HEK293 (cell line): Measurements from ENCODE around the gene HECTD3.
"Not testable (repeated sequence)": the region's sequence is repeated elsewhere in the genome, so short reads cannot be mapped to it uniquely, and the experiment has no call there.

ENCODE experiments used
- CTCF ChIA-PET: fragments of 350-600 bp; formaldehyde crosslinking; extraction: SDS; loops from one replicate; lab custom pipeline; 2021; ENCODE audit warnings: antibody characterized with exemption; lab: Yijun Ruan, JAX
- POLR2A ChIA-PET: fragments of 300-600 bp; formaldehyde crosslinking; extraction: SDS; loops from one replicate; lab custom pipeline; 2020; ENCODE audit warnings: antibody characterized with exemption, inconsistent platforms; lab: Yijun Ruan, JAX
- H3K27ac ChIP-seq: fragments of 200-500 bp; sonication (Bioruptor generic); 2 replicates; pipeline ENCODE4 v1.5.1; 2014; ENCODE audit warnings: low read depth, low read length, control low read depth, inconsistent platforms; ENCODE audit errors: extremely low read depth
- H3K36me3 ChIP-seq, 2 experiments: fragments of 200-500 bp in 1 of 2; sonication (Bioruptor generic) in 1 of 2; 1 replicate in 1 of 2; 2 replicates in 1 of 2; pipeline ENCODE4 v1.5.1; 2014 to 2017; ENCODE audit warnings: inconsistent platforms in 2 of 2, low read length in 2 of 2; ENCODE audit not compliant: control insufficient read depth in 2 of 2, insufficient read depth in 1 of 2
- H3K4me1 ChIP-seq: fragments of 200-500 bp; sonication (Bioruptor generic); 2 replicates; pipeline ENCODE4 v1.5.1; 2014; ENCODE audit warnings: mild to moderate bottlenecking, low read length, inconsistent platforms; ENCODE audit not compliant: control insufficient read depth, insufficient read depth
- H3K4me3 ChIP-seq: 2 replicates; pipeline ENCODE4 v1.5.1; 2011; ENCODE audit warnings: low read depth, mild to moderate bottlenecking, control low read depth, low read length, moderate library complexity
- H3K9me3 ChIP-seq: fragments of 200-500 bp; sonication (Bioruptor generic); 2 replicates; pipeline ENCODE4 v1.5.1; 2014; ENCODE audit warnings: low read depth, low read length, inconsistent platforms; ENCODE audit not compliant: control insufficient read depth, insufficient read depth
- FEZF1 ChIP-seq: fragments of 450-650 bp; formaldehyde crosslinking; IDR thresholded peaks from 2 replicates; pipeline ENCODE4 v1.5.1; 2016; ENCODE audit warnings: missing biosample characterization, missing genetic modification characterization
- GLI4 ChIP-seq: fragments of 450-650 bp; formaldehyde crosslinking; IDR thresholded peaks from 2 replicates; pipeline ENCODE4 v1.5.1; 2016; ENCODE audit warnings: missing biosample characterization, missing genetic modification characterization
- HOXD13 ChIP-seq: sonication (generic); formaldehyde crosslinking; IDR thresholded peaks from 2 replicates; pipeline ENCODE4 v1.8.0; 2022; ENCODE audit warnings: missing genetic modification reagents, borderline replicate concordance
- KLF7 ChIP-seq: fragments of 450-650 bp; formaldehyde crosslinking; IDR thresholded peaks from 2 replicates; pipeline ENCODE4 v1.5.1; 2016; ENCODE audit warnings: missing biosample characterization, missing genetic modification characterization, borderline replicate concordance
- KLF8 ChIP-seq: fragments of 450-650 bp; formaldehyde crosslinking; IDR thresholded peaks from 2 replicates; pipeline ENCODE4 v1.5.1; 2016; ENCODE audit warnings: missing biosample characterization, missing genetic modification characterization
- WT1 ChIP-seq: fragments of 450-650 bp; formaldehyde crosslinking; IDR thresholded peaks from 2 replicates; pipeline ENCODE4 v1.5.1; 2016; ENCODE audit warnings: missing biosample characterization, missing genetic modification characterization
- ZBTB1 ChIP-seq: fragments of 450-650 bp; formaldehyde crosslinking; IDR thresholded peaks from 2 replicates; pipeline ENCODE4 v1.5.1; 2016; ENCODE audit warnings: missing biosample characterization, missing genetic modification characterization
- ZBTB17 ChIP-seq: fragments of 450-650 bp; formaldehyde crosslinking; IDR thresholded peaks from 2 replicates; pipeline ENCODE4 v1.5.1; 2016; ENCODE audit warnings: missing biosample characterization, missing genetic modification characterization
- ZBTB26 ChIP-seq: fragments of 450-650 bp; formaldehyde crosslinking; optimal IDR thresholded peaks from 2 replicates; pipeline ENCODE3; 2016; ENCODE audit warnings: missing biosample characterization, mild to moderate bottlenecking, missing genetic modification characterization
- ZNF121 ChIP-seq: fragments of 450-650 bp; formaldehyde crosslinking; IDR thresholded peaks from 2 replicates; pipeline ENCODE4 v1.5.1; 2016; ENCODE audit warnings: missing biosample characterization, missing genetic modification characterization
- ZNF157 ChIP-seq: fragments of 450-650 bp; formaldehyde crosslinking; IDR thresholded peaks from 2 replicates; pipeline ENCODE4 v1.5.1; 2016; ENCODE audit warnings: missing biosample characterization, missing genetic modification characterization
- ZNF174 ChIP-seq: fragments of 450-650 bp; formaldehyde crosslinking; IDR thresholded peaks from 2 replicates; pipeline ENCODE4 v1.5.0; 2017; ENCODE audit warnings: missing biosample characterization, mild to moderate bottlenecking, missing genetic modification characterization
- ZNF239 ChIP-seq: fragments of 450-650 bp; formaldehyde crosslinking; IDR thresholded peaks from 2 replicates; pipeline ENCODE4 v1.5.1; 2016; ENCODE audit warnings: missing biosample characterization, missing genetic modification characterization
- ZNF274 ChIP-seq, 2 experiments: fragments of 200-500 bp in 1 of 2; fragments of 450-650 bp in 1 of 2; sonication (Bioruptor generic) in 1 of 2; formaldehyde crosslinking in 1 of 2; IDR thresholded peaks; 2 replicates each; pipeline versions ENCODE4 v1.5.1 to v1.6.1; 2014 to 2016; ENCODE audit warnings: borderline replicate concordance in 1 of 2, inconsistent platforms in 1 of 2, low read length in 1 of 2, missing biosample characterization in 1 of 2, missing genetic modification characterization in 1 of 2
- ZNF302 ChIP-seq: fragments of 450-650 bp; formaldehyde crosslinking; IDR thresholded peaks from 2 replicates; pipeline ENCODE4 v1.5.1; 2016; ENCODE audit warnings: missing biosample characterization, missing genetic modification characterization, low read depth
- ZNF335 ChIP-seq: fragments of 450-650 bp; formaldehyde crosslinking; conservative IDR thresholded peaks from 2 replicates; pipeline ENCODE4 v1.5.1; 2016; ENCODE audit warnings: missing biosample characterization, missing genetic modification characterization
- ZNF423 ChIP-seq: fragments of 450-650 bp; formaldehyde crosslinking; IDR thresholded peaks from 2 replicates; pipeline ENCODE4 v1.5.1; 2016; ENCODE audit warnings: missing biosample characterization, missing genetic modification characterization
- ZNF449 ChIP-seq: fragments of 450-650 bp; formaldehyde crosslinking; IDR thresholded peaks from 2 replicates; pipeline ENCODE4 v1.5.1; 2017; ENCODE audit warnings: missing biosample characterization, mild to moderate bottlenecking, missing genetic modification characterization, moderate library complexity
- ZNF529 ChIP-seq: fragments of 450-650 bp; formaldehyde crosslinking; IDR thresholded peaks from 2 replicates; pipeline ENCODE4 v1.5.1; 2017; ENCODE audit warnings: missing genetic modification characterization, missing biosample characterization; ENCODE audit not compliant: insufficient replicate concordance
- ZNF585B ChIP-seq: fragments of 450-650 bp; formaldehyde crosslinking; IDR thresholded peaks from 2 replicates; pipeline ENCODE4 v1.5.1; 2016; ENCODE audit warnings: missing biosample characterization, missing genetic modification characterization
- ZNF692 ChIP-seq: fragments of 450-650 bp; formaldehyde crosslinking; IDR thresholded peaks from 2 replicates; pipeline ENCODE4 v1.5.1; 2016; ENCODE audit warnings: missing biosample characterization, missing genetic modification characterization
- ZNF776 ChIP-seq: fragments of 450-650 bp; formaldehyde crosslinking; IDR thresholded peaks from 2 replicates; pipeline ENCODE4 v1.5.0; 2017; ENCODE audit warnings: missing biosample characterization, missing genetic modification characterization, borderline replicate concordance
- ZNF791 ChIP-seq: fragments of 450-650 bp; formaldehyde crosslinking; IDR thresholded peaks from 2 replicates; pipeline ENCODE4 v1.5.1; 2016; ENCODE audit warnings: missing biosample characterization, missing genetic modification characterization
- TF ChIP-seq, protein P1 (sequence below): fragments of 450-650 bp; formaldehyde crosslinking; IDR thresholded peaks from 2 replicates; pipeline ENCODE4 v1.5.1; 2016; ENCODE audit warnings: missing biosample characterization, missing genetic modification characterization

HECTD3 gene

GRCh38 chr1:45002650-45003645 is 8.2 kb downstream of the HECTD3 start:
- Histone ChIP-seq H3K27ac (no peak overlapping the region), H3K4me3 (no peak overlapping the region), H3K36me3 (peaks cover 0 to 60% of the 10 kb centered on the region in 2 experiments; a peak in 1 of 3 replicates), H3K4me1 (no peaks in the 10 kb centered on the region), H3K9me3 (no peaks in the 10 kb centered on the region)
- CTCF ChIA-PET, result interaction anchor here (0.5 kb wide), 1 partner anchor 110 kb away, joined by 4 read pairs; no protein-coding TSS in a partner anchor
- TF ChIP-seq ZBTB1 (tag by site-specific recombination) (no peak), ZNF302 (tag by site-specific recombination) (no peak), ZNF585B (tag by site-specific recombination) (no peak), ZNF529 (tag by site-specific recombination) (no peak), ZNF174 (tag by site-specific recombination) (no peak), GLI4 (tag by site-specific recombination) (no peak), ZNF449 (no peak), ZNF423 (tag by site-specific recombination) (no peak), KLF8 (tag by site-specific recombination) (no peak), KLF7 (tag by site-specific recombination) (no peak), ZNF157 (no peak)
- TF ChIP-seq, protein P1, sequence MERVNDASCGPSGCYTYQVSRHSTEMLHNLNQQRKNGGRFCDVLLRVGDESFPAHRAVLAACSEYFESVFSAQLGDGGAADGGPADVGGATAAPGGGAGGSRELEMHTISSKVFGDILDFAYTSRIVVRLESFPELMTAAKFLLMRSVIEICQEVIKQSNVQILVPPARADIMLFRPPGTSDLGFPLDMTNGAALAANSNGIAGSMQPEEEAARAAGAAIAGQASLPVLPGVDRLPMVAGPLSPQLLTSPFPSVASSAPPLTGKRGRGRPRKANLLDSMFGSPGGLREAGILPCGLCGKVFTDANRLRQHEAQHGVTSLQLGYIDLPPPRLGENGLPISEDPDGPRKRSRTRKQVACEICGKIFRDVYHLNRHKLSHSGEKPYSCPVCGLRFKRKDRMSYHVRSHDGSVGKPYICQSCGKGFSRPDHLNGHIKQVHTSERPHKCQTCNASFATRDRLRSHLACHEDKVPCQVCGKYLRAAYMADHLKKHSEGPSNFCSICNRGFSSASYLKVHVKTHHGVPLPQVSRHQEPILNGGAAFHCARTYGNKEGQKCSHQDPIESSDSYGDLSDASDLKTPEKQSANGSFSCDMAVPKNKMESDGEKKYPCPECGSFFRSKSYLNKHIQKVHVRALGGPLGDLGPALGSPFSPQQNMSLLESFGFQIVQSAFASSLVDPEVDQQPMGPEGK (tag by site-specific recombination), result no peak
- POLR2A ChIA-PET, result interaction anchor here (2.0 to 2.4 kb wide), 2 partner anchors 8 to 16 kb away, joined by 5 to 9 read pairs; partner anchors contain the start of genes EIF2B3, HECTD3 and UROD

- POLR2A ChIA-PET, result interaction anchor here (2.0 kb wide), 1 partner anchor 10 kb away, joined by 9 read pairs; the partner anchor contains the start of genes HECTD3 and UROD
- H3K9me3 ChIP-seq, CTCF ChIA-PET, H3K4me3 ChIP-seq, H3K4me1 ChIP-seq, H3K27ac ChIP-seq: not testable (repeated sequence)
- H3K36me3 ChIP-seq, result peaks cover 0 to 47% of the 10 kb centered on the region in 2 experiments; a peak in 1 of 3 replicates
- peak; percentile 73 for TF ChIP-seq ZNF121 (tag by site-specific recombination)
Observed at GRCh38 chr1:45001576-45001975, 9.5 kb downstream of the HECTD3 start.

DNA sequence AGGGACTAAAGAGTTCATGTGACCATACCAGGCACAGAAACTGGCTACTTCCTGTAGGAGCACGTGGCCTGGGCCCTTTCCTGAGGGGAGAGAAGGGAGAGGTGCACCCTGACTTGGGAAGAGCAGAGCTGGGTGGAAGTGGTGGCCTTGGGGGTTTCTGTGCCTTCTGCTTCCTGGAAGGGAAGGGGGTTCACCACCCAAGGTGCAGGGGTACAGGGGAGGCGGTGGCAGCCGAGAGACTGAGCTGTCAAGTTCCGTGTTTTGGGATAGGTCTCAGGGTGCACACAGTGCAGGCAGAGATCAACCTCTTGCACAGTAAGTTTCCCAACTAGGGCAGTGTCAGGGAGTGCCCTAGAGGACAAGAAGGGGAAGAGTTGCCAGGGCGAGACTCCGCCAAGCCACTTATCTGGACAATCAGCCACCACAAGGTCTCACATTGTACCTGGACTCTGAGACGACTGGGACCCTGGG is 10.1 kb downstream of the HECTD3 start:
- ChIA-PET POLR2A (interaction anchor here (3.5 kb wide), 1 partner anchor 10 kb away, joined by 16 read pairs; the partner anchor contains the start of genes HECTD3 and UROD), CTCF (interaction anchor here (0.7 kb wide), 1 partner anchor 13 kb away, joined by 3 read pairs; no protein-coding TSS in a partner anchor)
- Histone ChIP-seq H3K27ac (no peak overlapping the region), H3K4me1 (no peaks in the 10 kb centered on the region), H3K36me3 (peaks cover 0 to 43% of the 10 kb centered on the region in 2 experiments; a peak in 1 of 3 replicates), H3K9me3 (no peaks in the 10 kb centered on the region), H3K4me3 (no peak overlapping the region)
- TF ChIP-seq ZNF239 (no peak), ZNF791 (tag by site-specific recombination) (no peak), FEZF1 (tag by site-specific recombination) (no peak), ZNF274 (IDR thresholded peaks at IDR 0.05; ENCODE audit: low read length) (no peak), ZNF274 (tag by site-specific recombination; IDR thresholded peaks at IDR 0.05; ENCODE audit: borderline replicate concordance) (no peak), ZNF776 (tag by site-specific recombination) (no peak), ZNF692 (tag by site-specific recombination) (no peak), WT1 (no peak), ZBTB17 (tag by site-specific recombination) (no peak), HOXD13 (CRISPR knock-in tag) (no peak), ZBTB26 (tag by site-specific recombination) (no peak), ZNF335 (tag by site-specific recombination) (no peak)
